Lower lobe of right lung (tissue), 2 donors: ENCODE data around the gene ZNF148. TPM values are rescaled to one million over a fixed set of nuclear protein-coding genes. Genes with fewer than 3 reads are reported as not detected.

Source experiments
- ATAC-seq, 2 donors: fragments of 200-7000 bp; cut with Tn5 transposase; one replicate each; pipeline ENCODE4 v1.9.1; 2020 to 2022; ENCODE audit warnings: mild to moderate bottlenecking in 2 of 2, moderate library complexity in 2 of 2
- DNase-seq: peaks from one replicate; pipeline ENCODE4 v3.0.0-alpha.2; 2020
- H3K27ac ChIP-seq: fragments of 200-600 bp; one replicate; pipeline ENCODE4 v1.8.0; 2022
- H3K27me3 ChIP-seq: fragments of 200-600 bp; one replicate; pipeline ENCODE4 v1.8.0; 2022; ENCODE audit warnings: low read depth
- H3K36me3 ChIP-seq: fragments of 200-600 bp; one replicate; pipeline ENCODE4 v1.8.0; 2022; ENCODE audit warnings: mild to moderate bottlenecking
- H3K4me1 ChIP-seq: fragments of 200-600 bp; one replicate; pipeline ENCODE4 v1.8.0; 2022
- H3K4me3 ChIP-seq: fragments of 200-600 bp; one replicate; pipeline ENCODE4 v1.8.0; 2022; ENCODE audit warnings: mild to moderate bottlenecking
- H3K9me3 ChIP-seq: fragments of 200-600 bp; one replicate; pipeline ENCODE4 v1.8.0; 2022
- intact Hi-C: fragments of 100-400 bp; cut with DNase I; formaldehyde crosslinking; loops from one replicate; pipeline ENCODE4 v1.11.0; 2022
- total RNA-seq: library from RNA; stranded (reverse); fragmentation: NEBNext Ultra II Directional; extraction: Animal tissue kit (Norgen Biotek cat#: 25700); gene quantifications from one replicate; pipeline ENCODE4 v1.2.1, GENCODE V29; 2021
- TF ChIP-seq, protein P1 (sequence below): fragments of 200-600 bp; IDR thresholded peaks from one replicate; pipeline ENCODE4 v1.8.0; 2022; ENCODE audit warnings: antibody characterized with exemption, mild to moderate bottlenecking
- donor health status: DM: no; HTN: yes; CAD: no; lungs with severe emphysema.

The ZNF148 gene
- total RNA-seq, 1 donor from 2014 or later: 48.2 TPM

DNA sequence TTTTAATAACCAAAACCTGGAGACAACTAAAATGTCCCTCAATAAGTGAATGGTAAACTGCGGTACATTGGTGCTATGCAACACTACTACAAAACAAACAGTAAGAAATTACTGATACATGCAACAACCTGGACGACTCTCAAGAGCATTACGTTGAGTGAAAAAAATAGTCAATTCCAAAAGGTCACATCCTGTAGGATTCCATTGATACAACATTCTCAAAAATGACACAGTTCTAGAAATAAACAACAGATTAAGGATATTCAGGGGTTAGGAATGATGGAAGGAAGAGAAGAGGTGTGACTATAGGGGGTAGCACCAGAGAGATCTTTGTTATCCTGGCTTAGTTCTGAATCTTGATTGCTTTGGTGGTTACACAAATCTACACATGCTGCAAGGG is 72.2 kb downstream of the ZNF148 start:
- Histone ChIP-seq H3K9me3 (no peaks in the 10 kb centered on the region), H3K4me3 (no peak overlapping the region), H3K4me1 (no peaks in the 10 kb centered on the region), H3K27ac (no peak overlapping the region), H3K36me3 (no peaks in the 10 kb centered on the region), H3K27me3 (no peaks in the 10 kb centered on the region)
- DNase-seq (no peak), ATAC-seq (no peak)
- TF ChIP-seq, protein P1, sequence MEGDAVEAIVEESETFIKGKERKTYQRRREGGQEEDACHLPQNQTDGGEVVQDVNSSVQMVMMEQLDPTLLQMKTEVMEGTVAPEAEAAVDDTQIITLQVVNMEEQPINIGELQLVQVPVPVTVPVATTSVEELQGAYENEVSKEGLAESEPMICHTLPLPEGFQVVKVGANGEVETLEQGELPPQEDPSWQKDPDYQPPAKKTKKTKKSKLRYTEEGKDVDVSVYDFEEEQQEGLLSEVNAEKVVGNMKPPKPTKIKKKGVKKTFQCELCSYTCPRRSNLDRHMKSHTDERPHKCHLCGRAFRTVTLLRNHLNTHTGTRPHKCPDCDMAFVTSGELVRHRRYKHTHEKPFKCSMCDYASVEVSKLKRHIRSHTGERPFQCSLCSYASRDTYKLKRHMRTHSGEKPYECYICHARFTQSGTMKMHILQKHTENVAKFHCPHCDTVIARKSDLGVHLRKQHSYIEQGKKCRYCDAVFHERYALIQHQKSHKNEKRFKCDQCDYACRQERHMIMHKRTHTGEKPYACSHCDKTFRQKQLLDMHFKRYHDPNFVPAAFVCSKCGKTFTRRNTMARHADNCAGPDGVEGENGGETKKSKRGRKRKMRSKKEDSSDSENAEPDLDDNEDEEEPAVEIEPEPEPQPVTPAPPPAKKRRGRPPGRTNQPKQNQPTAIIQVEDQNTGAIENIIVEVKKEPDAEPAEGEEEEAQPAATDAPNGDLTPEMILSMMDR: no peak
- intact Hi-C loops: no loop called here

DNA sequence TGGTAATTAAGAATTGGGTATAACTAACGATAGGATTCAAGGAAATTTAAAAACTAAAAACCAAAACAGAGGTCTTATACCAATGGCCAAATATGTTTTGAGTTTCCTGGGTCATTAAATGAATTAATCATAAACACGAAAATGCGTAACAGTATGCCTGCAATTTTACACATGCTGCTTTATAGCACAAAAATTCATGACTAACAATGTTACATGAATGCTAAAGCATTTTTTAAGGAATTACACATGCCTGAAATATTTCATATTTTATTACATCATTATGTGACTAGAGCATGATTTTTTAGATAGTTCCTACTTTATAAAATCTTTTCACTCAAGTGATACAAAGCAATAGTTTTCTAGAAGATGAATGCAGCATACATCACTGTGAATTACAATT is 74.7 kb downstream of the ZNF148 start:
- TF ChIP-seq, protein P1: no peak
- Histone ChIP-seq H3K27ac (no peak overlapping the region), H3K4me1 (no peaks in the 10 kb centered on the region), H3K27me3 (no peaks in the 10 kb centered on the region), H3K4me3 (no peak overlapping the region), H3K9me3 (no peaks in the 10 kb centered on the region), H3K36me3 (no peaks in the 10 kb centered on the region)
- no peak for DNase-seq
- intact Hi-C loops: no loop called here
- no peak for ATAC-seq

DNA sequence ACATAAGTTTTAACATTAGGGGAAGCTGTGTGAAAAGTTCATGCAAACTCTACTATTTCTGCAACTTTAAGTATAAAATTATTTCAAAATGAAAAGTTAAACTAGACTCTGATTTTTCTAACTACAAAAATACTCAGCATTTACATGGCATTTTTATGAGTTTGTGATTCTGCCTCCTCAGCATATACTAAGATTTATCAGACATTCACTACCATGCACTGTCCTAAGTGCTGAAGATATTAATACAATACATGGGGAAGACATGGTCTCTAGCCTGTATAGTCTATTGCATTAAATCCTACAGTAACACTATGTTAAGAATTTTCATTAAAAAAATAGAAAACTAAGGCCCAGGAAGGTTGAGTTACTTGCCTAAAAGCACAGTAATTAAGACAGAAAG is 80.7 kb downstream of the ZNF148 start:
- ATAC-seq (no peak), DNase-seq (no peak)
- no peaks in the 10 kb centered on the region for H3K36me3 ChIP-seq
- TF ChIP-seq, protein P1: no peak
- H3K9me3 ChIP-seq: no peaks in the 10 kb centered on the region
- no peak overlapping the region for H3K27ac ChIP-seq
- H3K27me3 ChIP-seq: no peaks in the 10 kb centered on the region
- H3K4me1 ChIP-seq: no peaks in the 10 kb centered on the region
- intact Hi-C loops: no loop called here
- no peak overlapping the region for H3K4me3 ChIP-seq

DNA sequence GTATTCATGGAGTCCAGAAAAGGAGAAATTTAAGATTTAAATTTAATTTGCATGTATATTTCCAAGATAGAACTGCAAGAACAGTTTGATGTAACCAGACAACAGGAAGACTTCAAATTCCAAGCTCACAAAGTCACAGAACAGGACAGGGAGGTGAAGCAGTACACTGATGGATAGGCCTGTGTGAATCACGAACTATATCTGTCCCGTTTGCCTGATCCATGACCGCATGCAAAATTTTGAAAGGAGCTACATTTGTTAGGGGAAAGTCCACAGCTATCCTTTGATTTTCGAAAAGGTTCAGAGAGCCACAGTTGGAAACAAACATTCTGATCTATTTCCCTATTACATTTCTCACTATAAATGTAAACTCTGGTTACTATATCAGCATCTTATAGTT is 83.1 kb downstream of the ZNF148 start:
- Histone ChIP-seq H3K27me3 (no peaks in the 10 kb centered on the region), H3K4me1 (no peaks in the 10 kb centered on the region), H3K4me3 (no peak overlapping the region), H3K27ac (no peak overlapping the region), H3K9me3 (no peaks in the 10 kb centered on the region), H3K36me3 (peaks cover 8% of the 10 kb centered on the region)
- ATAC-seq (no peak), DNase-seq (no peak)
- intact Hi-C loops: no loop called here
- TF ChIP-seq, protein P1: no peak

DNA sequence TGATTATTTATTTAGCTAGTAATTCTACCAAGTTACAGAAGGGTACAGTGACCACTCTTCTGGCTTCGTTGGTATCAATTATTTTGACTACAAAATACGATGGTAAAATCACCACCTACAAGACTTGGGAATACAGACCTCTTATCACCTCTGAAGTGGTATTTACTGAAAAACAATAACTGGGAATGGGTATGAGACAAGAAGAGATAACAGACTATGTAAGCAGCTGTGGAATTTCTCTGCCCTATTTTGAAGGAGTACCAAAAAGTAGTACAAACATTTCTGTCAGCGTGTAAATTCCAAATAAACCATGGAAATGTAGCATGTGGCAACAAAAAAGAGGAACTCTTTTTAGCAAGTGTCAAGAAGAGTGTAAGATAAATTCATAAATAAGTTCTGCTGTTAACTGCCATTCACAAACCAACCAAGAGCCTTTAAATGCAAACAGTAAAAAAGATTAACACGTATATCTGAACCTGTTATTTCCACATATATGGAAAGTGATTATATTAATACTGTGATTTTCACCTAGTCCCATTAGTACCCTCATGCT is 85.6 kb downstream of the ZNF148 start:
- intact Hi-C loops: no loop called here
- no peaks in the 10 kb centered on the region for H3K27me3 ChIP-seq
- no peaks in the 10 kb centered on the region for H3K4me1 ChIP-seq
- TF ChIP-seq, protein P1: no peak
- H3K9me3 ChIP-seq: no peaks in the 10 kb centered on the region
- peaks cover 8% of the 10 kb centered on the region for H3K36me3 ChIP-seq
- no peak overlapping the region for H3K4me3 ChIP-seq
- DNase-seq (no peak), ATAC-seq (no peak)
- no peak overlapping the region for H3K27ac ChIP-seq

DNA sequence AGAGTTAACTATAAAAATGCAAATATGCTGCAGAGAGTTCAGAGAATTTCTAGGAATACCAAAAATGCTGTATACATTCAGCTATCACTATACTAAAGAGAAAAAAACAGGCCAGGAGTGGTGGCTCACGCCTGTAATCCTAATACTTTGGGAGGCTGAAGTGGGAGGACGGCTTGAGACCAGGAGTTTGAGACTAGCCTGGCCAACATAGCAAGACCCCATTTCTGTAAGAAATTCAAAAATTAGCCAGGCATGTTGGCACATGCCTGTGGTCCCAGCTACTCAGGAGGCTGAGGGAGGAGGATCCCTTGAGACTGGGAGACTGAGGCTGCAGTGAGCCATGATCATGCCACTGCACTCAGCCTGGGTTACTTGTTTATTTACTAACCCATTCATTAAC is 87.9 kb downstream of the ZNF148 start:
- intact Hi-C loops: no loop called here

More for the DNA sequence above, 87.9 kb downstream of the ZNF148 start:
- H3K27me3 ChIP-seq: no peaks in the 10 kb centered on the region
- H3K4me3 ChIP-seq: no peak overlapping the region
- H3K4me1 ChIP-seq: no peaks in the 10 kb centered on the region
- H3K27ac ChIP-seq: no peak overlapping the region
- DNase-seq: no peak
- H3K9me3 ChIP-seq: no peaks in the 10 kb centered on the region
- no peak for ATAC-seq
- H3K36me3 ChIP-seq: peaks cover 9% of the 10 kb centered on the region
- TF ChIP-seq, protein P1: no peak
